Measurements from ENCODE around the gene GP1BA. TPM values are rescaled to one million over a fixed set of nuclear protein-coding genes. Genes with fewer than 3 reads are reported as not detected.

The GP1BA gene
- total RNA-seq, 1 experiment from 2014 or later: not detected

DNA sequence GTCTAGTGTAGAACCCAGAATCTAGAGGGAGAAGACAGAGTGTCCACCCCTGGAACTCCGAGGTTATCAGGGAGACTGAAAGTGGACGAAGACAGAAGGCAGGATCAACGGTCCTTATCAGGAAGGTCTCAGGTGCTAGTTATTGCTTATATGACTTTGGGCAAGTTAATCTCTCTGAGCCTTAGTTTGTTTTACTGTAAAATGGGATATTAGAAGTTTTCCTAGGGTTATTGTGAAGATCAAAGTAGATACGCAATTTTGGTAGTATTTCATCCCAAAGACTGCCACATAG is 9.2 kb downstream of the GP1BA start:
- POLR2A ChIA-PET (ENCODE audit: low non-redundant PET): no interaction called here
- no peaks in the 10 kb centered on the region for H3K9me3 ChIP-seq (ENCODE audit: low read depth, low read length, poor library complexity, severe bottlenecking)
- peaks cover 52% of the 10 kb centered on the region for H3K36me3 ChIP-seq (ENCODE audit: insufficient read depth, low read length, poor library complexity, severe bottlenecking)
- H3K4me1 ChIP-seq (ENCODE audit: insufficient read depth, low read length, poor library complexity, severe bottlenecking): peaks cover 36% of the 10 kb centered on the region
- DNase-seq (ENCODE audit: low spot score): no peak
- peak overlapping the region; percentile 75 for H3K4me3 ChIP-seq (ENCODE audit: low read depth, low read length, poor library complexity, severe bottlenecking)
- BruUV-seq (replicated peaks): no TSS peak
- CTCF ChIA-PET: no interaction called here
- peak overlapping the region; percentile 94 for H3K27ac ChIP-seq (ENCODE audit: low read depth, low read length, poor library complexity, severe bottlenecking)
- TF ChIP-seq EZH2 (IDR thresholded peaks at IDR 0.05; ENCODE audit: borderline replicate concordance, low read depth, low read length, poor library complexity, severe bottlenecking): no peak
- TF ChIP-seq, protein P1, sequence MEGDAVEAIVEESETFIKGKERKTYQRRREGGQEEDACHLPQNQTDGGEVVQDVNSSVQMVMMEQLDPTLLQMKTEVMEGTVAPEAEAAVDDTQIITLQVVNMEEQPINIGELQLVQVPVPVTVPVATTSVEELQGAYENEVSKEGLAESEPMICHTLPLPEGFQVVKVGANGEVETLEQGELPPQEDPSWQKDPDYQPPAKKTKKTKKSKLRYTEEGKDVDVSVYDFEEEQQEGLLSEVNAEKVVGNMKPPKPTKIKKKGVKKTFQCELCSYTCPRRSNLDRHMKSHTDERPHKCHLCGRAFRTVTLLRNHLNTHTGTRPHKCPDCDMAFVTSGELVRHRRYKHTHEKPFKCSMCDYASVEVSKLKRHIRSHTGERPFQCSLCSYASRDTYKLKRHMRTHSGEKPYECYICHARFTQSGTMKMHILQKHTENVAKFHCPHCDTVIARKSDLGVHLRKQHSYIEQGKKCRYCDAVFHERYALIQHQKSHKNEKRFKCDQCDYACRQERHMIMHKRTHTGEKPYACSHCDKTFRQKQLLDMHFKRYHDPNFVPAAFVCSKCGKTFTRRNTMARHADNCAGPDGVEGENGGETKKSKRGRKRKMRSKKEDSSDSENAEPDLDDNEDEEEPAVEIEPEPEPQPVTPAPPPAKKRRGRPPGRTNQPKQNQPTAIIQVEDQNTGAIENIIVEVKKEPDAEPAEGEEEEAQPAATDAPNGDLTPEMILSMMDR (conservative IDR thresholded peaks at IDR 0.05; ENCODE audit: low read depth, low read length): no peak
- intact Hi-C loops (cut with micrococcal nuclease; ENCODE audit: unreplicated experiment): no loop called here
- H3K27me3 ChIP-seq (replicated peaks; ENCODE audit: insufficient read depth, low read depth, low read length, poor library complexity): no peaks in the 10 kb centered on the region

DNA sequence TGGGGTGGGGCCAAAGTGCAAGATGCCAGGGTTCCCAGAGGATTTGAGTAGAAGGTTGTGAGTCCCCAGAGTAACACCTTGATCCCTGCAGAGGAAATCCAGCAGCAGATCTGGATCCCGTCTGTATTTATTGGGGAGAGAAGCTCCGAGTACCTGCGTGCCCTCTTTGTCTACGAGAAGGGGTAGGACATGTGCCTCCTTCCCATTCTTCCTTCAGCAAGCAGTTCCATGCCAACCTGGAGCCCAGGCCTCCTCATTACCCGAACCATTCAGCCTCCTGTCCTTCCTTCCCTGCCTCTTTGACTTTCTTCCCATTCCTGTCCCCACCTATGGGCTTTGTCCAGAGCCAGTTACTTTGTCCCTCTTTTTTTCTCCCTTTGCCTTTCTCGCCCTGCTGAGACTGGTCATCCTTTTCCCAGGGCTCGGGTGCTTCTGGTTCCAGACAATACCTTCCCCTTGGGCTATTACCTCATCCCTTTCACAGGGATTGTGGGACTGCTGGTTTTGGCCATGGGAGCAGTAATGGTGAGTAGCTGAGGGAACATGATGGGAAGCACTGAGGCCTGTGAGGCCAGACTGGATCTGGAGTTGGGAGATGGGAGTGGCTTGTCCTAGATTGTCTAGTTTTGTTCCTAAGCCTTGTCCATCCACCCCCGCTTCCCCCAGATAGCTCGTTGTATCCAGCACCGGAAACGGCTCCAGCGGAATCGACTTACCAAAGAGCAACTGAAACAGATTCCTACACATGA is 10.9 kb downstream of the GP1BA start:
- peaks cover 48% of the 10 kb centered on the region for H3K36me3 ChIP-seq (ENCODE audit: insufficient read depth, low read length, poor library complexity, severe bottlenecking)
- peak overlapping the region; percentile 99 for H3K27ac ChIP-seq (ENCODE audit: low read depth, low read length, poor library complexity, severe bottlenecking)
- CTCF ChIA-PET: no interaction called here
- TF ChIP-seq, protein P1 (conservative IDR thresholded peaks at IDR 0.05; ENCODE audit: low read depth, low read length): no peak
- TF ChIP-seq EZH2 (IDR thresholded peaks at IDR 0.05; ENCODE audit: borderline replicate concordance, low read depth, low read length, poor library complexity, severe bottlenecking): no peak
- no peaks in the 10 kb centered on the region for H3K9me3 ChIP-seq (ENCODE audit: low read depth, low read length, poor library complexity, severe bottlenecking)
- H3K4me1 ChIP-seq (ENCODE audit: insufficient read depth, low read length, poor library complexity, severe bottlenecking): peaks cover 41% of the 10 kb centered on the region
- BruUV-seq (replicated peaks): no TSS peak
- no peak overlapping the region for H3K4me3 ChIP-seq (ENCODE audit: low read depth, low read length, poor library complexity, severe bottlenecking)
- POLR2A ChIA-PET (ENCODE audit: low non-redundant PET): no interaction called here
- H3K27me3 ChIP-seq (replicated peaks; ENCODE audit: insufficient read depth, low read depth, low read length, poor library complexity): no peaks in the 10 kb centered on the region
- no peak for DNase-seq (ENCODE audit: low spot score)
- intact Hi-C loops (cut with micrococcal nuclease; ENCODE audit: unreplicated experiment): no loop called here

DNA sequence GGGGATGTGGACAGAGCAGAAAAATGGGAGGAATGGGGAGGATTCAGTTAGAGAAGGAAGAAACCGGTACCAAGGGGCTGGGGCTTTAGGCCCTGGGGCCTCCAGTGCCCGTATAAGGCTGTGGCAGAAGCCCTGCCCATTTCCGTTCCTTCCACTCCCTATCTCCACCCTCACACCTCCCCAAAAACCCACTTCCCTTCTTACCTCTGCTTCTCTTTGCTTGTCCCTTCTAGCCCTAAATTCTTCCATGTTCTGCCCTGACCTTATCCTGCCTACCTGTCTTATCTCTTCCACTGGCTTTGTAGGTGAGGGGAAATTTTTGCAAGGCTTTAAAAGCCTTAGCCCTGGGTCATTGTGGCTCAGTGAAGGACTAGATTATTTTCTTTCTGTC is 12.1 kb downstream of the GP1BA start:
- no peak for DNase-seq (ENCODE audit: low spot score)
- no peak for TF ChIP-seq EZH2 (IDR thresholded peaks at IDR 0.05; ENCODE audit: borderline replicate concordance, low read depth, low read length, poor library complexity, severe bottlenecking)
- TF ChIP-seq, protein P1 (conservative IDR thresholded peaks at IDR 0.05; ENCODE audit: low read depth, low read length): no peak
- no TSS peak for BruUV-seq (replicated peaks)
- intact Hi-C loops (cut with micrococcal nuclease; ENCODE audit: unreplicated experiment): no loop called here
- Histone ChIP-seq H3K9me3 (ENCODE audit: low read depth, low read length, poor library complexity, severe bottlenecking) (no peaks in the 10 kb centered on the region), H3K27me3 (replicated peaks; ENCODE audit: insufficient read depth, low read depth, low read length, poor library complexity) (no peaks in the 10 kb centered on the region), H3K4me1 (ENCODE audit: insufficient read depth, low read length, poor library complexity, severe bottlenecking) (peaks cover 35% of the 10 kb centered on the region), H3K4me3 (ENCODE audit: low read depth, low read length, poor library complexity, severe bottlenecking) (no peak overlapping the region), H3K36me3 (ENCODE audit: insufficient read depth, low read length, poor library complexity, severe bottlenecking) (peaks cover 41% of the 10 kb centered on the region), H3K27ac (ENCODE audit: low read depth, low read length, poor library complexity, severe bottlenecking) (peak overlapping the region; percentile 99)
- POLR2A ChIA-PET (ENCODE audit: low non-redundant PET): interaction anchor here (1.0 kb wide), 1 partner anchor 23 kb away, joined by 4 read pairs; no protein-coding TSS in a partner anchor
- CTCF ChIA-PET: no interaction called here
